ENCODE measurements around the gene BORCS6. TPM values are rescaled to one million over a fixed set of nuclear protein-coding genes. Genes with fewer than 3 reads are reported as not detected.
A peak's percentile ranks its signal among the peaks of the same experiment; 100 is the strongest.

The BORCS6 gene
- total RNA-seq, 4 donors from 2014 or later, result 22.0 to 26.6 (median 25.0) TPM

DNA sequence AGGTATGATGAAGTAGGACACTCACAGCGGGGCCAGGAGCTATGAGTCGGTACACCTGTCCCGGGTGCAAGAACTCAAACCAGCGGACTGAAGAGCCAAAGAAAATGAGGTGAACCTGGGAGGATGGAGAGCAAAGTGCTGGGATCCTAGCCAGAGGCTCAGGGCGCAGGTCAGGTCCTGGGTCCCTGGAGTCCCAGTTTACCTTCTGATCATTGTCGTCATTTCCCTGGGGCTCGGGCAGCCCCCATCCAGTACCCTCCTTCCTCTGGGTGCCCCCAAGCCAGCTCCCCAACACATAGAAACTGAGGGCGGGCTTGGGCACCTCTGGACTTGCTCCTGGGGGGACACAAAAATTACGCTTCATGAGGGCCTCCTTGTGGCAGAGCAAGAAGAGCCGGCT lies 41.7 kb upstream of the BORCS6 start:
- intact Hi-C loops (cut with DNase I; ENCODE audit: low total_unique reads), result no loop called here
- WGBS, 2 donors, result 94% methylated on average over 10 of the region's 10 CpGs
- no peak for DNase-seq (ENCODE audit: low spot score in 2 of 2)
- TF ChIP-seq, protein P1, sequence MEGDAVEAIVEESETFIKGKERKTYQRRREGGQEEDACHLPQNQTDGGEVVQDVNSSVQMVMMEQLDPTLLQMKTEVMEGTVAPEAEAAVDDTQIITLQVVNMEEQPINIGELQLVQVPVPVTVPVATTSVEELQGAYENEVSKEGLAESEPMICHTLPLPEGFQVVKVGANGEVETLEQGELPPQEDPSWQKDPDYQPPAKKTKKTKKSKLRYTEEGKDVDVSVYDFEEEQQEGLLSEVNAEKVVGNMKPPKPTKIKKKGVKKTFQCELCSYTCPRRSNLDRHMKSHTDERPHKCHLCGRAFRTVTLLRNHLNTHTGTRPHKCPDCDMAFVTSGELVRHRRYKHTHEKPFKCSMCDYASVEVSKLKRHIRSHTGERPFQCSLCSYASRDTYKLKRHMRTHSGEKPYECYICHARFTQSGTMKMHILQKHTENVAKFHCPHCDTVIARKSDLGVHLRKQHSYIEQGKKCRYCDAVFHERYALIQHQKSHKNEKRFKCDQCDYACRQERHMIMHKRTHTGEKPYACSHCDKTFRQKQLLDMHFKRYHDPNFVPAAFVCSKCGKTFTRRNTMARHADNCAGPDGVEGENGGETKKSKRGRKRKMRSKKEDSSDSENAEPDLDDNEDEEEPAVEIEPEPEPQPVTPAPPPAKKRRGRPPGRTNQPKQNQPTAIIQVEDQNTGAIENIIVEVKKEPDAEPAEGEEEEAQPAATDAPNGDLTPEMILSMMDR (IDR thresholded peaks at IDR 0.05), result no peak
- no peak for TF ChIP-seq POLR2A (IDR thresholded peaks at IDR 0.05)
- no peak overlapping the region for H3K4me3 ChIP-seq (ENCODE audit: low read depth, poor library complexity, severe bottlenecking)

DNA sequence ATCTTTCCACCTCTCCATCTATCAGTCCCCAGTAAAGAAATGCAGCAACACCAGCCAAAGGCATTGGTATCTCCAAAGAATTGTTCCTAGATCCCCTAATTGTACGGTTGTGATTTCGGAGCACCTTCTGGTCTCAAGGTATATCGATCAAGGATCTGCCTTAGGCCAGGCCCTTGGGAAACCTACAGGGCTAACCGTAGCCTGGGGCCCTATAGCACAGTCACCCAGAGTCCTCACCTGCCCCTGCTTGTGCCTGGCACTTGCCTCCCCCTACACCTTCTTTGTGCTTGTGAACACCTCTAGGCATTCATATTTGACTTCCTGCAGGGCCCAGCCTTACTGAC lies 37.2 kb upstream of the BORCS6 start:
- no peak overlapping the region for H3K4me3 ChIP-seq (ENCODE audit: low read depth, poor library complexity, severe bottlenecking)
- no peak for DNase-seq (ENCODE audit: low spot score in 2 of 2)
- intact Hi-C loops (cut with DNase I; ENCODE audit: low total_unique reads), result no loop called here
- TF ChIP-seq POLR2A (IDR thresholded peaks at IDR 0.05), result no peak
- TF ChIP-seq, protein P1 (IDR thresholded peaks at IDR 0.05), result no peak
- WGBS, 2 donors, result 79 to 90% methylated on average over 4 of the region's 4 CpGs

DNA sequence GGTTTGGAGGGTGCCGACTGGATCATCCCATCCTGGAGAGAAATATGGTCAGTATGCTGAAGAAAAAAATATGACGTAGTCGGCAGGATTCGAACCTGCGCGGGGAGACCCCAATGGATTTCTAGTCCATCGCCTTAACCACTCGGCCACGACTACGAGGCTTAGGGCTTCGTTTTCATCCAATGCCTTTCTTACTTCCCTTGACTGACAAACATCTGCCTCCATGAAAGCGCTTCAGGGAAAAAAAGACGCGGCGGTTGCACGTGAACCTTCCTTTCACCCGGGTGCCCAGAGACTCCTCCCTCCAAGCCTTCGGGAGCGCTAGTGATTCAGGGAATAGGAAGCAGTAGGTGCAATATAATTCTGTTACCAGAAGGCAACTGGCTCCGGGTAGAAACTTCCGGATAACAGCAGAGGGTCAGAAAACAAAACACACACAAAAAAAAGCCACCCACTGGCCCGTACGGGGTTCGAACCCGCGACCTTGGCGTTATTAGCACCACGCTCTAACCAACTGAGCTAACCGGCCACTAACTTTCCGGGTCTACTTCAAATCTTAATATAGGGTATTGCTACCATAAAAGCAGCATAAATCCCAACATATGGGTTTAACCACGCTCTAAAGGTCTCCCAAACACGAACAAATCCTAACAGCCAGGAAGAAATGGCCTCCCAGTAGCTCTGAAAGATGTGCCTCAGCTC lies 36.7 kb upstream of the BORCS6 start:
- no peak overlapping the region for H3K4me3 ChIP-seq (ENCODE audit: low read depth, poor library complexity, severe bottlenecking)
- WGBS, 2 donors, result 23 to 28% methylated on average over 32 of the region's 32 CpGs
- DNase-seq (ENCODE audit: low spot score in 2 of 2), result peak; percentile 75 to 93
- TF ChIP-seq, protein P1 (IDR thresholded peaks at IDR 0.05), result no peak
- intact Hi-C loops (cut with DNase I; ENCODE audit: low total_unique reads), result no loop called here

DNA sequence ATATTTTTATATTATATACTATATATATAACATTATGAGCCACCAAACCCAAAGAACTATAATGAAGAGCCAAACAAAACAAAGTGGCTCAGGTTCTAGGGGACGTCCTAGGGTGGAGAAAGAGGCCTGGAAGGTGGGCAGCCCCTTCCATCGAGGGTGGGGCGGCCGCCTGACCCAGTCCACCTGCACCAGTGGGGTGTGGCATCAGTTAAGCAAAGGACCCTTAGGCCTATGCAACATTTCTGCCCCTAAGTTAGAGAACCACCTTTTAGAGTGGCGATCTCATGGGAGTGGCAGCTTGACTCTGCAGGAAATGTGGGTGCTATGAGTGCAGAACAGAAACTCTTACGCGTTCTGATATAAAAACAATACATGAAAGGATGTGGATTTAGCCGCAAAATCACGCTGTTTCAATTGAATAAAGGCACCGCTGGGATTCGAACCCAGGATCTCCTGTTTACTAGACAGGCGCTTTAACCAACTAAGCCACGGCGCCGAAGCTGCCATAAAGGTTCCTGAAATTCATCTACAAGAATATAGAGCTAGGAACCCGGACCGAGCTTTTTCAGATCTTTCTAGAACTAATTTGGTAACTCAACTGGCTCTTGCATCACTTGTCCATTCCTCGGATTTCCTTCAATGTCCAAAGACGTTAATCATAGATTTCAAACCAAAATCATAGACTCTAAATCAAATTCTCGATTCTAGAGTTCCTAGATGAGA lies 36.0 kb upstream of the BORCS6 start:
- H3K4me3 ChIP-seq (ENCODE audit: low read depth, poor library complexity, severe bottlenecking), result no peak overlapping the region
- 49 to 50% methylated on average over 20 of the region's 20 CpGs for whole genome bisulfite sequencing, 2 donors
- peak in 1 of 2 donors; percentile 56 for DNase-seq (ENCODE audit: low spot score in 2 of 2)
- no peak for TF ChIP-seq POLR2A (IDR thresholded peaks at IDR 0.05)
- TF ChIP-seq, protein P1 (IDR thresholded peaks at IDR 0.05), result no peak
- intact Hi-C loops (cut with DNase I; ENCODE audit: low total_unique reads), result no loop called here

DNA sequence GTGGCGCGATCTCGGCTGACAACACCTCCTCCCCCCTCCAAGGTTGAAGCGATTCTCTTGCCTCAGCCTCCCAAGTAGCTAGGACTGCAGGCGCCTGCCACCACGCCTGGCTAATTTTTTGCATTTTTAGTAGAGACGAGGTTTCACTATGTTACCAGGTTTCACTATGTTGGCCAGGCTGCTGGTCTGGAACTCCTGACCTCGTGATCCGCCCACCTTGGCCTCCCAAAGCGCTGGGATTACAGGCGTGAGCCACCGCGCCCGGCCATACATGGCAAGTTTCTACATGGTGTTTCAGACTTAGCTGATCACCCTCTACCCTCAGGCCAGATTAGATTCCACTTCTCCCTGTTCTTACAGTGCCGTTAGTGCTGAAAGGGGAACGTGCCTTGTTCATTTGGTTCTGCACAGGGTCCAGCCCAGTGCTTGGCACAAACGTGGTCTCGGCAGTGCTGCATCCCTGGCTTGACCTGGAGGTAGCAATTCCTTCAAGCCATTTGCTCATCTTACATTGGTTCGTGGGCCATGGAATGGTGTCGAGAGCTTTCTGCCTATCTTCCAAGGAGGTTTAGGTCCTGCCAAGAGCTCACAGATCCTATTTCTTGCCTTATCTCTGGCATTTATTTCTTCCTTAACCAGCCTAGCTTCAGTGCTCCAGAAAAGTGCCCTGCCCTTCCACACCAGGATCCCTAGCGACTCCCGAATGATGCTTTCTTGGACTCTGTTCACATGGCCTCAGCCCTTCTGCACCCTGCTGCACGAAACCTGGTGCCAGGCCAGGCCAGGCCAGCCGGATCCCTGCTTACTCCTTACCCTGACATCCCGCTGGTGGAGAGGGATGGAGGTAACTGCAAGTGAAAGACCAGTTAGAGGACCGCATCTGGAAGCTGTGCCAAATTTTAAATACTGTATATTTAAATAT lies 35.2 kb upstream of the BORCS6 start:
- no peak for DNase-seq (ENCODE audit: low spot score in 2 of 2)
- 73 to 78% methylated on average over 26 of the region's 26 CpGs for WGBS, 2 donors
- TF ChIP-seq, protein P1 (IDR thresholded peaks at IDR 0.05), result no peak
- no peak for TF ChIP-seq POLR2A (IDR thresholded peaks at IDR 0.05)
- H3K4me3 ChIP-seq (ENCODE audit: low read depth, poor library complexity, severe bottlenecking), result no peak overlapping the region
- intact Hi-C loops (cut with DNase I; ENCODE audit: low total_unique reads), result no loop called here
